Left lobe of liver (tissue), 2 donors: ENCODE data around the gene DNTTIP2. TPM values are rescaled to one million over a fixed set of nuclear protein-coding genes. Genes with fewer than 3 reads are reported as not detected.
"Not testable (repeated sequence)": the region's sequence is repeated elsewhere in the genome, so short reads cannot be mapped to it uniquely, and the experiment has no call there.

Experiments
- ATAC-seq: fragments of 200-7000 bp; cut with Tn5 transposase; one replicate; pipeline ENCODE4 v1.9.1; 2020; ENCODE audit warnings: mild to moderate bottlenecking, moderate library complexity
- DNase-seq: peaks from one replicate; pipeline ENCODE4 v3.0.0-alpha.2; 2020; ENCODE audit warnings: low spot score
- total RNA-seq: library from RNA; stranded (reverse); gene quantifications from one replicate; pipeline ENCODE4 v1.2.1, GENCODE V29; 2021
- donor health status: DM: no; HTN: no; CAD: no; lungs with moderate emphysema.
- donor health status: DM: no; HTN: yes; CAD: no.

Gene DNTTIP2
- total RNA-seq = 11.8 TPM

DNA sequence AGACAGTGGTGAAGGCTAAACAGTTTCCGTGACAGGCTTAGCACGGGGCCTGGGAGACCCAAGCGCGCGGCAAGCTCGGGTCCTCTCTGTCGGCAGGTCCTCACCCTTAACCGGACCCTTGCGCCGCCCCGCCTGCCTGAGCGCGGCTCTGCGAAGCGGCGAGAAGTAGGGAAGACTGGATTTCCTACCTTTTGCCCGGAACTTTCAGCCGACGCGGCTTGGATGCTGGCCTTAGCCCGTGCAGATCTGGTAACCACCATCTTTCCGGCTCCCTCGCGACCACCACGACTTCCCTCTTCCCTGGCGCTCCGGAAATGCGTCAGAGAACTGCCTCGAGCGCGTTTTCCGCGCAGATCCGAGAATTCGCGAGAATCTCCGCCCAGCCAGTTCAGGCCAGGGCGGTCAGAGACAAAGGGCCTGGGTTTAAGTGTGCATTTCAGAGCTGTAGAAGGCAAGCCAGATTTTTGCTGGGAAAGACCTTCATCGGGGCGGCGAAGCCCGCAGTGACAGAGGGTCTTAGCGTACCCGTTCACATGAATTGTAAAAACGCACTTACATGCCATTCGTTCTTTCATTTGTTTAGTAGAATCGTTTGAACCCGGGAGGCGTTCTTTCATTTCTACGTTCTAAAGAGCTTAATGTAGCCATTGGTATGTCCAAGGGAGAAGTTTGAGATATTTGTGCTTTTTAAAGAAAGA is at the start of gene DNTTIP2:
TSS of gene DNTTIP2 (minus strand) at position 318 of the 698 bp plus-strand sequence. CDS start at position 260, 58 bp downstream.
- DNase-seq = peak; percentile 93
- peak; percentile 95 for ATAC-seq

GRCh38 chr1:93925206-93925605 is 46.2 kb upstream of the DNTTIP2 start:
- no peak for DNase-seq
- ATAC-seq = no peak

GRCh38 chr1:93919780-93920179 is 40.8 kb upstream of the DNTTIP2 start:
- ATAC-seq (no peak), DNase-seq (no peak)

GRCh38 chr1:93917302-93917701 is 38.3 kb upstream of the DNTTIP2 start:
- no peak for ATAC-seq
- no peak for DNase-seq

- ATAC-seq = not testable (repeated sequence)
Measured at GRCh38 chr1:93910880-93911279, 31.9 kb upstream of the DNTTIP2 start.

DNA sequence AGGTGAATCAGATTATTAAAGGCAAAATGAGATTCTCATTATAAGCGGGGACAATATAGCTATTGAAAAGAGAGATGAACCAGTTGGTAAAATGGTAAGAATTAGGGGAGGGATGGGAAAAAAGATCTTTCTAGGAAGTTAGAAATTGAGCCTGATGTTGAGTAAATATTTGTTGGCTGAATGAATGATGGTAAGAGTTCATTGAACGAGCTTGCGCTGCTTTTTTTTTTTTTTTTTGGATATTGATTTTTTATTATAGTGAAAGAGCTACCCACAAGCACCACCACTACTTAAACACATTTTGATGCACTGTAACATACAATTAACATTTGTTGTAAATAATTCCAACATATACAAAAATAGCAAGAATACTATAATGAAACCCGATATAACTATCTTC is 31.3 kb upstream of the DNTTIP2 start:
- ATAC-seq = no peak
- no peak for DNase-seq

More at GRCh38 chr1:93910880-93911279, 31.9 kb upstream of the DNTTIP2 start:
- DNase-seq = not testable (repeated sequence)

DNA sequence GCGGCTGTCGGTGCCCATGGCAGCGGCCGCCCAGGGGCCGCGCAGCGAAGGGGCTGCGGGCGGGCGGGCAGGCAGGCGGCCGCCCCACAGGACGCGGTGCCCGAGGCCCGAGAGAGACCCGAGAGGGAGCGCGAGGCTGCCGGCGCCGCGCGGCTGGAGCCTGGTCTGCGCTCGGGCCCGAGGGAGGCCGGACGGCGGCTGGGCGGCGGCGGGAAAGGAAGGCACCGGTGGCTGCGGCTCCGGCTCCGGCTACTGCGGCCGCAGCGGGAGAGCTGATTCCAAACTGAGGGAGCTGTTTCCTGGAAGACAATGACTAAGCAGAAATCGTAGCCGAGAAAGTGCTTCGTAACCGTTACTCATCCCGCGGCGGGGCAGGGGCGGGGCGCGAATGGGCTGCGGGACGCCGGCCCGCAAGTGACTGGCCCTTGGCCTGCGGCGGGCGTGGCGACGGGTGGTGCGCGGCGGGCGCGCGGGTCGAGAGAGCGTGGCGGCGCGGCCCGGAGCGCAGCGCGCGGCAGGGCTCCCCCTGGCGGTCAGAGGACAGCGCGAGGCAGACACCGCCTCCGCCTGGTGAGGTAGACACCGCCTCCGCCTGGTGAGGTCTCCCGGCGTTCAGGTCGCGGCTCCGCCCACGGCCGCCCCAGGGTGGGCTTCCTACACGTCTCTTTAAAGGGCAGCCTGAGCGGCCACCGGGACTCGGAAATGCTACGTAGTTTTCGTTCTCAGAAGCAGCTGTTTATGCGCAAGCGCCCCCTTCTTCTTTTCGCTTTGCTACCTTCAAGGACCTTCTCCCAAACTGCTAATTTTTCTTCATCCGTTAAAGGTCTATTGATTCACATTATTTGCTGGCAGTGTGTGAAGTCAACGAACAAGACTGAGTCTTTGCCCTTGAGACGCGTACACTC is 30.4 kb upstream of the DNTTIP2 start, which contains the start of gene GCLM:
TSS of gene GCLM (minus strand) at position 285 of the 905 bp plus-strand sequence. CDS start at position 18, 267 bp downstream.
- peak; percentile 97 for DNase-seq
- peak; percentile 90 for ATAC-seq

- ATAC-seq (peak; percentile 68), DNase-seq (peak; percentile 89)
Measured at GRCh38 chr1:93908394-93909145, 29.6 kb upstream of the DNTTIP2 start.

GRCh38 chr1:93907718-93908117 is 28.7 kb upstream of the DNTTIP2 start:
- peak; percentile 63 for DNase-seq

GRCh38 chr1:93906480-93906879 is 27.5 kb upstream of the DNTTIP2 start:
- DNase-seq = no peak
- ATAC-seq = no peak

More at GRCh38 chr1:93907718-93908117, 28.7 kb upstream of the DNTTIP2 start:
- ATAC-seq = no peak

DNA sequence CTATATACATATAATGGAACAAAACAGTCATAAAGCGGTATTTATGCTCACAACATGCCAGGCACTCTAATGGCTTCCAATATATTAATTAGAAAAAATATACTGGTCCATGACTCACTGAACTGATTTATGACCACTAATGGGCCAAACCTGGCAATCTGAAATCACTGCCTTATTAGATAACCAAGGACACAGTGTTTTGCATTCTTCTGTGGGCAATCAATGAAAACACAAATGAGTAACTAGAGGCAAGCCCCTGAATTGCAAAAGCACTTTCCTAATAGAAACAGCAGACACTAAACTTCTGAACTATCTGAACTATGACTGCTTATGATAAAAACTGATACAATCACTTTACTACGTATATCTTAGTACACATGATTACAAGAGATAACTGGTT is 26.7 kb upstream of the DNTTIP2 start:
- DNase-seq (no peak), ATAC-seq (peak; percentile 5)

- no peak for ATAC-seq
Measured at GRCh38 chr1:93905051-93905450, 26.0 kb upstream of the DNTTIP2 start.

GRCh38 chr1:93904228-93904627 is 25.2 kb upstream of the DNTTIP2 start:
- DNase-seq = no peak

More at GRCh38 chr1:93905051-93905450, 26.0 kb upstream of the DNTTIP2 start:
- no peak for DNase-seq

DNA sequence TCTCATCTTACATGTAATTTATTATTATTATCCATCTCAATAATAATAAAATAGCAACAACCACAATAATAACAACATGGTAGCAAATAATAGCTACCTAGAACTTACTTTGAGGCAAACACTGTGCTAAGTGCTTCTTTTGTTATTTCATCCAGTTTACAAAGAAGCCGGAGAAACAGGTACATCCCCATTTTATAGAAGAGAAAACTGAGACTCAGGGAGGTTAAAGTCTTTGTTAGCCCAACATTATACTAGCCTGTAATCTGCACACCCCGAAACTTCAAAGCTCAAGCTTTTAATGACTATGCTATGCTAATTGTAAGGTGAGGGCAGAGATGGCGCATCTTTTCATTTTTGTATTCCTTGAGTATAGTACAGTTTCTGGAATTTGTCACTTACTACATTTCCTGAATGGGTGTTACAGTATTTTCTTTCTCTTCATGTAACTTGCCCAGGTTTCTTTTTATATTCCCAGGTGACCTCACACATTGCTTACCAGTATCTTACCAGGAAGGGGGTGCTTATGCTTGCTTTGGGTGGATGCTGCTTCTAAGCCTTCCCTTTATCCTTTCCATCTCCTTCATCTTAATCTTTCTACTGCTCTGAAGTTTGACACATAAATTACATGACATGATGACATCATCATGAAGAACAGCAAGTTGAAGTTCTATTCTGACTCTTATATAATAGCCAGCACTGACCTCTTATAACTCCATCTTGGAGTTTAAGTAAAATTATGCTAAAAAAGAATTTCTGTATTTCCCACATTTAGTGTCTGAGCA is 21.9 kb upstream of the DNTTIP2 start:
- ATAC-seq = no peak
- DNase-seq = no peak

More at GRCh38 chr1:93904228-93904627, 25.2 kb upstream of the DNTTIP2 start:
- peak; percentile 7 for ATAC-seq

DNA sequence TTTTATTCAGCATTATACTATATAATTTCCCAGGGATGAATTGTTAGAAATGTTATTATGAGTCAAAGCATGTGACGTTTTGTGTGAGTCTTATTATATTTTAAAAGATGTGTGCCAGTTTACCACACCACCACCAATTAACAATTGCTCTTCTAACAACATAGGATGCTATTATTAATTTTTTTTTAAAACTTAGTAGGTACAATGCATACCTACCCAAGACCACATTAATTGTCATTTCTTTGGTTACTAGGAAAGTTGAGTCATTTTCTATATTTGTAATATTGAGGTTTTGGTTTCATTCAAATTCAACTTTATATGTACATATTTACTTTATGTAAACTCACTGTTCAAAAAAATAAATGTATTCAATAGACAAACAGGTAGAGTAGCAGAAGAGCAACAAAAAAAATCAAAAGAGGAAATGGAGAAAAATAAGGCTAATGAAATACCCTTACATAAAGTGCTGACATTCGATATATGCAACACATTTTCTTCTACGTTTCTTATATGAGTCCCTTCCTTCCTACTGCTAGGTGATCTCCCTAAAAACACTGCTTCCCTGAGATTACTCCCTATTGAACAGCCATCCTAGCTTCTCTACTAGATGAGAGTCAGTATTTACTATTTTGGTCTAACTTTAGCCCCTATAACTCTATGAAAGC is 20.7 kb upstream of the DNTTIP2 start:
- ATAC-seq = no peak
- no peak for DNase-seq

GRCh38 chr1:93888900-93889299 is 9.9 kb upstream of the DNTTIP2 start:
- DNase-seq (no peak), ATAC-seq (no peak)

DNA sequence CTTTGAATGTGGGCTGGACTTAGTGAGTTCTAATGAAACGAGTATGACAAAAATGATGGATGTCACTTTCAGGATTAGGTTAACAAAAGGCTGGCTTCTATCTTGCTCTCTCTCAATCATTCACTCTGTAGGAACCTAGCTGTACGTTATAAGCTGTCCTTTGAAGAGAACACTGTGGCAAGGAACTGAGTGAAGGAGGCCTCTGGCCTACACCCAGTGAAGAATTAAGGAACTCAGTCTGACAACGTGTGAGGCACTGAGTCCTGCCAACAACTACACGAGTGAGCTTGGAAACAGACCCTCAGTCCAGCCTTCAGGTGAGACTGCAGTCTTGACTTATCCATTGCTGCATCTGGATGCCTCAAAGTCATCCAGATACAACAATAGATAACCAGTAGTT is 3.3 kb upstream of the DNTTIP2 start:
- no peak for ATAC-seq
- no peak for DNase-seq

DNA sequence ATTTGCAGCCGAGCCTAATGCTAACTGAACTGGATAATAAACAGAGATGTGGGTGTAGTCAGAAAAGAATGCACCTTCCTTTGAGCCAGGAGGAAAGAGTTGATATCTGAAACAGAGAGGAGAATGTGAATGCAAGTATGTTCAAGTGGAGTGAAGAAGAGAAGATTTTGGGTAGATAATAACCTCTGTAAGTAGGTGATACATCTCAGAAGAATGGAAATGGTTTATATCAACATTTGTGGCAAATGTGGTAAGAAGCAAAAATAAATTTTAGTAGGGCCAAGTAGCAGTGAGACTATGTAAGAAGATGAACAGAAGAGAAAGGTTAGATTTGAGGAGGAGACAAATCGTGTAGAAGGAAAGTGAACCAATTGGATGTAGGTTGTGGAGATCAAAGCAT is 1.7 kb upstream of the DNTTIP2 start:
- no peak for ATAC-seq
- no peak for DNase-seq

DNA sequence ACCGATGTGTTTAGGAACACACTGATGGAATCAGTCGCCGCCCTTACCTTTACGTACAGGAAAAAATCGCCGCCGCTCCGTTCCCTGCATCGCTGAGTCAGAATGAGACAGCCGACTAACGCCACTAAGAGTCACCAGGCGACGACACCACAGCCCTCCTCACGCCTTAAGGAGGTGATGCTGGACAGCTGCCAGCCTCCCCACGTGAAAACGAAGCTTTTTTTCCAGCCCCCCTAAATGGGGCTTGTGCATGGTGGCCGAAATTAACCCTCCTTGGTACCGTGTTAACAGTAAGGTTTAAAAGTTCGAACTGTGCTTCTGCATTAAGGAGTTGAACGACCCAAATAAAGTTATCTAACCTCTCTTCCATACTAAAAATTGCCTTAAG is 511 bp downstream of the DNTTIP2 start:
- DNase-seq (peak; percentile 57), ATAC-seq (peak; percentile 47)

- DNase-seq = no peak
- no peak for ATAC-seq
Measured at GRCh38 chr1:93877529-93877928, 1.5 kb downstream of the DNTTIP2 start.
